Stomach (tissue), 9 donors: ENCODE data around the gene LMX1A. TPM values are rescaled to one million over a fixed set of nuclear protein-coding genes. Genes with fewer than 3 reads are reported as not detected.

Experiments used
- DNase-seq, 2 donors: peaks; one replicate each; pipeline versions ENCODE4 v3.0.0 to v3.0.0-alpha.2; 2013 to 2019
- H3K27ac ChIP-seq, 5 donors: fragments of 200-600 bp in 4 of 5; sonication (generic) in 4 of 5; one replicate each; pipeline ENCODE4 v1.5.1; 2013 to 2019; ENCODE audit warnings: mild to moderate bottlenecking in 1 of 5, moderate library complexity in 1 of 5
- H3K27me3 ChIP-seq, 3 donors: fragments of 200-600 bp; sonication (generic); one replicate each; pipeline ENCODE4 v1.5.1; 2017 to 2019; ENCODE audit warnings: mixed run types in 1 of 3
- H3K36me3 ChIP-seq, 4 donors: fragments of 200-600 bp; sonication (generic); 1 replicate in 3 of 4; 2 replicates in 1 of 4; pipeline ENCODE4 v1.5.1; 2016 to 2019
- H3K4me1 ChIP-seq, 4 donors: fragments of 200-600 bp; sonication (generic); one replicate each; pipeline ENCODE4 v1.5.1; 2016 to 2019
- H3K4me3 ChIP-seq, 4 donors: fragments of 200-600 bp; sonication (generic) in 3 of 4; one replicate each; pipeline ENCODE4 v1.5.1; 2016 to 2019; ENCODE audit warnings: mild to moderate bottlenecking in 1 of 4
- H3K9me3 ChIP-seq, 4 donors: fragments of 200-600 bp; sonication (generic); one replicate each; pipeline ENCODE4 v1.5.1; 2016 to 2019
- EP300 ChIP-seq: sonication (generic); formaldehyde crosslinking; IDR thresholded peaks from one replicate; pipeline ENCODE4 v1.6.1; 2017; ENCODE audit warnings: antibody characterized with exemption
- POLR2A ChIP-seq, 4 donors: fragments of 450-650 bp; IDR thresholded peaks; one replicate each; pipeline ENCODE4 v1.6.1; 2016; ENCODE audit warnings: antibody characterized with exemption in 4 of 4, control low read depth in 2 of 4, mild to moderate bottlenecking in 1 of 4, moderate library complexity in 1 of 4
- POLR2AphosphoS5 ChIP-seq, 3 donors: sonication (generic); formaldehyde crosslinking; IDR thresholded peaks; one replicate each; pipeline ENCODE4 v1.6.1; 2016; ENCODE audit warnings: antibody characterized with exemption in 3 of 3
- WGBS, 5 donors: extraction: QIAGEN DNeasy Blood & Tissue Kit in 3 of 5; methylation state at CpG; one replicate each; pipeline versions ENCODE4 v1.1.5 to v1.1.7; 2013 to 2018; 5-methylcytosine and 5-hydroxymethylcytosine counted together
- intact Hi-C: fragments of 100-400 bp; cut with DNase I; formaldehyde crosslinking; loops from one replicate; pipeline ENCODE4 v1.15.1; 2023; ENCODE audit warnings: low total_unique reads
- polyA plus RNA-seq, 3 donors: library from polyadenylated mRNA; stranded (reverse); fragments of 200-250 nt; gene quantifications; one replicate each; pipeline ENCODE4 v1.2.3, GENCODE V29; 2013
- total RNA-seq, 5 donors: library from RNA; depleted of rRNA; stranded (reverse); fragments of >200 nt; gene quantifications; one replicate each; pipeline versions ENCODE4 v1.1.0 to v1.2.3, GENCODE V29; 2014 to 2016
- TF ChIP-seq, protein P1 (sequence below), 7 experiments: fragments of 450-650 bp in 4 of 7; fragments of 200-600 bp in 3 of 7; sonication (generic) in 3 of 7; IDR thresholded peaks; one replicate each; pipeline ENCODE4 v1.5.1; 2016 to 2019; ENCODE audit warnings: antibody characterized with exemption in 7 of 7, control low read depth in 2 of 7, mild to moderate bottlenecking in 1 of 7
- donor health status: healthy with polysubstance abuse.
- donor health status: Bipolar disorder and iron deficiency.
- donor health status: healthy.

Gene LMX1A
- total and polyA plus RNA-seq, 8 donors: not detected

DNA sequence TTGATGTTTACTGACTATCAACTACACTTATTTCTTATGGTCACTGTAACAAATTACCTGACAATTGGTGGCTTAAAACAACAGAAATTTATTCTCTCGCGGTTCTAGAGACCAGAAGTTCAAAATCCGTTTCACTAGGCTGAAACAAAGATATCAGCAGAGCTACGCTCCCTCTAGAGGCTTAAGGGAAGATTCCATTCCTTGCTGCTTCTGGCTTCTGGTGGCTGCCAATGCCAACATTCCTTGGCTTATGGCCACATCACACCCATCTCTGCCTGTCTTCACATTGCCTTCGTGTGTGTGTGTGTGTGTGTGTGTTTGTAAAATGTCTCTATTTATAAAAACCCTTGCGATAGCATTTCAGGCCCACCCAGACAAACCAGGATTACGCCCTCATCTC is 66.4 kb downstream of the LMX1A start:
- Histone ChIP-seq H3K27me3 (peaks cover 0 to 30% (median 5%) of the 10 kb centered on the region in 3 donors), H3K4me3 (no peak overlapping the region), H3K36me3 (no peaks in the 10 kb centered on the region), H3K27ac (no peak overlapping the region), H3K9me3 (no peaks in the 10 kb centered on the region), H3K4me1 (peaks cover 0 to 14% (median 4%) of the 10 kb centered on the region in 4 donors)
- 72 to 80% (median 76%) methylated on average over 7 of the region's 7 CpGs for WGBS, 5 donors
- intact Hi-C loops: no loop called here
- TF ChIP-seq POLR2A (IDR thresholded peaks at IDR 0.05): no peak
- no peak for TF ChIP-seq POLR2AphosphoS5 (IDR thresholded peaks at IDR 0.05)
- TF ChIP-seq EP300: no peak
- TF ChIP-seq, protein P1, sequence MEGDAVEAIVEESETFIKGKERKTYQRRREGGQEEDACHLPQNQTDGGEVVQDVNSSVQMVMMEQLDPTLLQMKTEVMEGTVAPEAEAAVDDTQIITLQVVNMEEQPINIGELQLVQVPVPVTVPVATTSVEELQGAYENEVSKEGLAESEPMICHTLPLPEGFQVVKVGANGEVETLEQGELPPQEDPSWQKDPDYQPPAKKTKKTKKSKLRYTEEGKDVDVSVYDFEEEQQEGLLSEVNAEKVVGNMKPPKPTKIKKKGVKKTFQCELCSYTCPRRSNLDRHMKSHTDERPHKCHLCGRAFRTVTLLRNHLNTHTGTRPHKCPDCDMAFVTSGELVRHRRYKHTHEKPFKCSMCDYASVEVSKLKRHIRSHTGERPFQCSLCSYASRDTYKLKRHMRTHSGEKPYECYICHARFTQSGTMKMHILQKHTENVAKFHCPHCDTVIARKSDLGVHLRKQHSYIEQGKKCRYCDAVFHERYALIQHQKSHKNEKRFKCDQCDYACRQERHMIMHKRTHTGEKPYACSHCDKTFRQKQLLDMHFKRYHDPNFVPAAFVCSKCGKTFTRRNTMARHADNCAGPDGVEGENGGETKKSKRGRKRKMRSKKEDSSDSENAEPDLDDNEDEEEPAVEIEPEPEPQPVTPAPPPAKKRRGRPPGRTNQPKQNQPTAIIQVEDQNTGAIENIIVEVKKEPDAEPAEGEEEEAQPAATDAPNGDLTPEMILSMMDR (IDR thresholded peaks at IDR 0.05): no peak
- no peak for DNase-seq

DNA sequence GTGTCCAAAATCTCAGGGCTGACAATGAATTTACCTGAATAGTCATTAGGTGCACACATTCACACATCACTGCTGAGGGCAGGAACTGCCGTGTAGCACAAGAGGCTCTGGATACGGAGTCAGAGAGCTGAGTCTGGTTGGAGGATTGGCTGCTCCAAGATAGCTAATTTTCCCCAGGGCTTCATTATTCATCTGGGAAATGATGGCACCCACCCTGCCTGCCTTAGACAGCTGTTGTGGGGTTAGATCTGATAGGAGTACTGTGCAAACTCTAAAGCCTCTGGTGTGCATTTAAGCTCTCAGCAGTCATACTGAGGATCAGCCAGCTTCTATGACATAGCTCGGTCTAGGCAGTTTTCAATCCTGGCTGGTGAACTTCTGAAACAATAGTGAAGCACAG is 67.0 kb downstream of the LMX1A start:
- TF ChIP-seq POLR2A (IDR thresholded peaks at IDR 0.05): no peak
- TF ChIP-seq POLR2AphosphoS5 (IDR thresholded peaks at IDR 0.05): no peak
- TF ChIP-seq EP300: no peak
- TF ChIP-seq, protein P1 (IDR thresholded peaks at IDR 0.05): no peak

DNA sequence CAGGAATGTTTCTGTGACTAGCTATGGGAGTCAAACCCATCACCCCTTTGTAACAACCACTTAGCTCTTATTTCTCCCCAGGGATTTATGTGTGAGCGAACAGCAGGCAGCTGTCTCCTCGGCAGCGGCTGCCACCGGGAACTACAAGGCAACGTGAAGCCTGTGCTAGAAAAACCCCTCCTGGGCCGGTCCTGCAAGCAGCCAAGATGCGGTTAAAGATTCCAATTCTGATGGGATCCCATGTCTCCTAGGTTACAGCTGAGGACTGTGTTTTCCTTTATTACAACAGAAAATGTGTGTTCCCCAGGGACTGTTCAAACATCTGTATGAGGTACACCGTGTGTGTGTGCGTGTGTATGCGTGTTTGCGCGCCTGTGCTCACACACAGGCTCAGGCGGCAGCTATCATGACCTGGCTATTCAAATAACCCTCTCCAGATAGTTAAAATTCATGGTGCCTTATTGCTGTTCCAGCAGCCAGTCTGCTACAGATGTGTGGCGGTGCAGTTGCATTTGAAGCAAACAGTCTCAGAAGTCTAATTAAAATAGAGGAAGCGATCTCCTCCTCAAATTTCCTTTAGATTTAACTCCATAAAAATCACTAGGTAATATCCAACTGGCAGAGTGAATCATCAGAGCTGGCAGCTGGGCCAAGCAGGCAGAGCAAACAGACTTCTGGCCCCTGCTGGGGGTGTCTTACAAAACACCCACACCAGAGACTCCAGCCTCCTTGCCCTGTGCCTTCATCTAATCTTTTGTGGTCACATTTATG is 68.0 kb downstream of the LMX1A start:
- Histone ChIP-seq H3K4me3 (no peak overlapping the region), H3K27ac (no peak overlapping the region), H3K9me3 (no peaks in the 10 kb centered on the region), H3K4me1 (peaks cover 0 to 14% (median 4%) of the 10 kb centered on the region in 4 donors), H3K27me3 (peaks cover 0 to 45% (median 9%) of the 10 kb centered on the region in 3 donors), H3K36me3 (no peaks in the 10 kb centered on the region)
- WGBS, 5 donors: 20 to 41% (median 35%) methylated on average over 15 of the region's 15 CpGs
- intact Hi-C loops: no loop called here
- DNase-seq: peak in 1 of 2 donors; percentile 42
- TF ChIP-seq EP300: no peak
- TF ChIP-seq, protein P1 (IDR thresholded peaks at IDR 0.05): no peak
- TF ChIP-seq POLR2A (IDR thresholded peaks at IDR 0.05): no peak
- no peak for TF ChIP-seq POLR2AphosphoS5 (IDR thresholded peaks at IDR 0.05)

More for the DNA sequence above, 67.0 kb downstream of the LMX1A start:
- intact Hi-C loops: no loop called here
- no peaks in the 10 kb centered on the region for H3K9me3 ChIP-seq
- H3K4me1 ChIP-seq: peaks cover 0 to 14% (median 4%) of the 10 kb centered on the region in 4 donors
- 67 to 81% (median 76%) methylated on average over 3 of the region's 3 CpGs for WGBS, 5 donors
- H3K4me3 ChIP-seq: no peak overlapping the region
- peaks cover 0 to 36% (median 6%) of the 10 kb centered on the region in 3 donors for H3K27me3 ChIP-seq
- no peak overlapping the region for H3K27ac ChIP-seq
- no peaks in the 10 kb centered on the region for H3K36me3 ChIP-seq
- no peak for DNase-seq

DNA sequence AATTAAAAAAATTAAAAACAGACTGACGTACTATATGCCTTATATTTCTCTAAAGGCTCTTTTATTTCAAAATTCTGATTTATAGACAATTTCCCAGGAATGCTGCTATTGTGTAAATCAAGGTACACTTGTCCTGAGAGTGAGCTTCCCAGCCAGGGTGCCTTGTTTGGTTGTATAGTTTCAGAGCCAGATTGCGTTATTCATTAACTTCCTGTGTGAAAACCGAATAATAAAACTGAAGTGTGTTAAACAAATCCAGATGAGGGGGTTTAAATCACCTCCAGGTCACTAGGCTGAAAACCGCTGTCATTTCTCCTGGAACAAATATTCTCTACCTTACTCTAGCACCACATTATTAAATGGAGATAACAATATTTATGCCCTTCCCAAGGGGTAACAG is 68.7 kb downstream of the LMX1A start:
- H3K36me3 ChIP-seq: no peaks in the 10 kb centered on the region
- no peaks in the 10 kb centered on the region for H3K9me3 ChIP-seq
- WGBS, 5 donors: 44 to 62% (median 48%) methylated on average over 4 of the region's 4 CpGs
- DNase-seq: no peak
- H3K27ac ChIP-seq: no peak overlapping the region
- TF ChIP-seq EP300 (no peak), POLR2AphosphoS5 (IDR thresholded peaks at IDR 0.05) (no peak), POLR2A (IDR thresholded peaks at IDR 0.05) (no peak)
- TF ChIP-seq, protein P1 (IDR thresholded peaks at IDR 0.05): no peak
- peaks cover 0 to 14% (median 4%) of the 10 kb centered on the region in 4 donors for H3K4me1 ChIP-seq
- intact Hi-C loops: no loop called here
- H3K4me3 ChIP-seq: no peak overlapping the region
- peaks cover 0 to 45% (median 9%) of the 10 kb centered on the region in 3 donors for H3K27me3 ChIP-seq
